GM06990 (cell line): ENCODE data around the gene PKP3.

ENCODE experiments used
- DNase-seq: peaks from one replicate; pipeline ENCODE4 v3.0.0-alpha.2; 2011; ENCODE audit not compliant: insufficient read length; ENCODE audit errors: extremely low read depth
- H3K27me3 ChIP-seq: replicated peaks from 2 replicates; pipeline ENCODE4 v1.6.0; 2011; ENCODE audit warnings: low read length; ENCODE audit not compliant: control insufficient read depth, insufficient read depth
- H3K36me3 ChIP-seq: 2 replicates; pipeline ENCODE4 v1.5.1; 2011; ENCODE audit warnings: low read length; ENCODE audit not compliant: control insufficient read depth, insufficient read depth
- H3K4me3 ChIP-seq: replicated peaks from 2 replicates; pipeline ENCODE4 v1.5.1; 2011; ENCODE audit warnings: low read depth, mild to moderate bottlenecking, control low read depth, low read length
- TF ChIP-seq, protein P1 (sequence below): IDR thresholded peaks from 2 replicates; pipeline ENCODE4 v1.5.1; 2011; ENCODE audit warnings: low read length, control low read depth, mild to moderate bottlenecking, inconsistent platforms; ENCODE audit not compliant: insufficient read depth, poor library complexity, severe bottlenecking

The PKP3 gene

DNA sequence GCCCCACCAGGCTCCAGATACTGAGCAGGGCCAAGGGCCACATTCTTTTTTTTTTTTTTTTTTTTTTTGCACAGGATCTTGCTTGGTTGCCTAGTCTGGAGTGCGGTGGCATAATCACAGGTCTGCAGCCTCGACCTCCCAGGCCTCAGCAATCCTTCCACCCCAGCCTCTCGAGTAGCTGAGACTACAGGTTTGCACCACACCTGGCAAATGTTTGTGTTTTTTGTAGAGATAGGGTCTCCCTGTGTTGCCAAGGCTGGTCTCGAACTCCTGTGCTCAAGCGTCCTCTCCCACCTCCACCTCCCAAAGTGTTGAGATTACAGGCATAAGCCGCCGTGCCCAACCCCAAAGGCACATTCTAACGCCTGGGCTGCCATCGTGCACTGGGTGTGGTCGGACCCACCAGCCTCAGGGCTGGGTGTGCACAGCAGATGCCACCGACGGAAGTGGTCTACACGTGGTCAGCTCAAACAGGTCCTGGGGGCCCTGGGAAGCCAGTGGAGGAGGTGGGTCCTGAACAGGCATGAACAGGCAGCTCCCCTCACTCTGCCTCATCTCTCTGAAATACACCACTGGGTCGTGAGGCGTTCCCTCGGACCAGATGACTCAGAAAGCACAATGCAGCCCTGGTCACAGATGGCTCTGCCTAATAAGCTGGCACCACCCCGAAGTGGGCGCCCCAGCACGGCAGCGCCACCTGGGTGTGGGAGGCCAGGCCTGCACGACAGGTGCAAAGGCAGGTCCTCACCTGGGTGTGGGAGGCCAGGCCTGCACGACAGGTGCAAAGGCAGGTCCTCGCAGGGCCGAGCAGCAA lies 29.9 kb upstream of the PKP3 start:
- H3K36me3 ChIP-seq = no peaks in the 10 kb centered on the region
- DNase-seq = peak; percentile 58
- no peaks in the 10 kb centered on the region; the same call in none of the 2 replicates for H3K27me3 ChIP-seq
- no peak overlapping the region for H3K4me3 ChIP-seq
- TF ChIP-seq, protein P1, sequence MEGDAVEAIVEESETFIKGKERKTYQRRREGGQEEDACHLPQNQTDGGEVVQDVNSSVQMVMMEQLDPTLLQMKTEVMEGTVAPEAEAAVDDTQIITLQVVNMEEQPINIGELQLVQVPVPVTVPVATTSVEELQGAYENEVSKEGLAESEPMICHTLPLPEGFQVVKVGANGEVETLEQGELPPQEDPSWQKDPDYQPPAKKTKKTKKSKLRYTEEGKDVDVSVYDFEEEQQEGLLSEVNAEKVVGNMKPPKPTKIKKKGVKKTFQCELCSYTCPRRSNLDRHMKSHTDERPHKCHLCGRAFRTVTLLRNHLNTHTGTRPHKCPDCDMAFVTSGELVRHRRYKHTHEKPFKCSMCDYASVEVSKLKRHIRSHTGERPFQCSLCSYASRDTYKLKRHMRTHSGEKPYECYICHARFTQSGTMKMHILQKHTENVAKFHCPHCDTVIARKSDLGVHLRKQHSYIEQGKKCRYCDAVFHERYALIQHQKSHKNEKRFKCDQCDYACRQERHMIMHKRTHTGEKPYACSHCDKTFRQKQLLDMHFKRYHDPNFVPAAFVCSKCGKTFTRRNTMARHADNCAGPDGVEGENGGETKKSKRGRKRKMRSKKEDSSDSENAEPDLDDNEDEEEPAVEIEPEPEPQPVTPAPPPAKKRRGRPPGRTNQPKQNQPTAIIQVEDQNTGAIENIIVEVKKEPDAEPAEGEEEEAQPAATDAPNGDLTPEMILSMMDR = peak; percentile 66

DNA sequence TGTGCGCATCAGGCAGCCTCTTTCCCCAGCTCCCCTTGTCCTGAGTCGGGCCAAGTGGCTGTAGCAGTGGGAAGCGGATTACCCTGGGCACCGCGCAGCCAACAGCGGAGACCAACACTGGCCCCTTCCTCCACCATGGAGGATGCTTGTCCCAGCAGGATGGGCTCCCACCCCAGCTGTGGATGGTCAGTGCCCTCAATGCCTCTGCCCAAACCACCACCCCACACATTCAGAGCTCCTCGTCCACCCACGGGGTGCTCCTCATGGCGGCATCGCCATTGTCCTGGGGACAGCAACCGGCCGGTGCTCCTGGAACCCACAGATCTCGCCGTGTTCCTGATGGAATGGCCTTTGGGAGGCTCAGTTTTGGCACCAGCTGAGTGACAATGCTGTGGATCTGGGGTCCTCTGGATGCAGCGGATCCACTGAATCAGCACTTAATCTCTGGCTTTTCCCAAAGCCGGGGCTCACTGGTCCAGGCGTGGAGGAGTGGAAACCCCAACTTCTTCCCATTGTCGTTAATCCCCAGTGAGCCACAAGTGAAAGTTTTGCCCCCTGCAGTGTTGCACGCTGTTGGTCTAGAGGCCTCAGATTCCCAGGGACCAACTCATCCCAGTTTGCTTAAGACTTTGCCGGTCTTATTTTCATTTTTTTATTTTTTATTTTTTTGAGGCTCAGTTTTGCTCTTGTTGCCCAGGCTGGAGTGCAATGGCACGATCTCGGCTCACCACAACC lies 28.9 kb upstream of the PKP3 start:
- DNase-seq = no peak
- Histone ChIP-seq H3K36me3 (no peaks in the 10 kb centered on the region), H3K4me3 (no peak overlapping the region), H3K27me3 (no peaks in the 10 kb centered on the region; the same call in none of the 2 replicates)
- TF ChIP-seq, protein P1 = no peak

DNA sequence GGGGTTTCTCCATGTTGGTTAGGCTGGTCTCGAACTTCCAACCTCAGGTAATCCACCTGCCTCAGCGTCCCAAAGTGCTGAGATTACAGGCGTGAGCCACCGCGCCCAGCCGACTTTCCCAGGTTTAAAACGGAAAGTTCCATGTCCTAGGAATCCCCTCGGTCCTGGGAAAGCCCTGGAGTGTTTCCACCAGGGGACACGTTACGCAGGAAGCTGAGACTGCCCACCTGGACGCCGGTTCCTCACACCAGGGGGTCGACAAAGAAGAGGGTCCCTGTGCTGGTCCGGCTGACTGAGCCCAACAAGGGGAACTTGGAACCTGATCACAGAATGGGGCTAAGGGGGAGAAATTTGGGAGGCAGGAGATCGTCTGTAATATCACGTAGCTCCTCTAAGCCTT lies 28.2 kb upstream of the PKP3 start:
- DNase-seq = no peak
- Histone ChIP-seq H3K4me3 (no peak overlapping the region), H3K27me3 (no peaks in the 10 kb centered on the region; the same call in none of the 2 replicates), H3K36me3 (no peaks in the 10 kb centered on the region)
- TF ChIP-seq, protein P1 = no peak

DNA sequence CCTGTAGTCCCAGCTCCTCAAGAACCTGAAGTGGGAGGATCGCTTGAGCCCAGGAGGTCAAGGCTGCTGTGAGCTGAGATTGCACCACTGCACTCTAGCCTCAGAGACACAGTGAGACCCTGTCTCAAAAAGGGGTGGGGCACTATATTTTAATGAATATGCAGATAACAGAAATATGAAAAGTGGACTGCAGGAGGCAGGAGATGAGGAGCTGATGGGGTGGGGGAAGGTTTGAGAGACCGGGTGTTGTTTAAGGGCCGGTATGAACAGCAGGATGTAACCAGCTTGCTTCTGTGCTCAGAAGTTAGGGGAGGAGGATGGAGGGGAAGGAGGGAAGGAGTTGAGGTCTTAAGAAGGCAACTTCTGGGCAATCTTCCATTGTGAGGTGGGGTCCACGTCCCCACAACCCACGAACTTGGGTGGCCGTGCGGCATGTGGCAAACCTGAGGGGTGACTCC lies 26.0 kb upstream of the PKP3 start:
- TF ChIP-seq, protein P1 = no peak

DNA sequence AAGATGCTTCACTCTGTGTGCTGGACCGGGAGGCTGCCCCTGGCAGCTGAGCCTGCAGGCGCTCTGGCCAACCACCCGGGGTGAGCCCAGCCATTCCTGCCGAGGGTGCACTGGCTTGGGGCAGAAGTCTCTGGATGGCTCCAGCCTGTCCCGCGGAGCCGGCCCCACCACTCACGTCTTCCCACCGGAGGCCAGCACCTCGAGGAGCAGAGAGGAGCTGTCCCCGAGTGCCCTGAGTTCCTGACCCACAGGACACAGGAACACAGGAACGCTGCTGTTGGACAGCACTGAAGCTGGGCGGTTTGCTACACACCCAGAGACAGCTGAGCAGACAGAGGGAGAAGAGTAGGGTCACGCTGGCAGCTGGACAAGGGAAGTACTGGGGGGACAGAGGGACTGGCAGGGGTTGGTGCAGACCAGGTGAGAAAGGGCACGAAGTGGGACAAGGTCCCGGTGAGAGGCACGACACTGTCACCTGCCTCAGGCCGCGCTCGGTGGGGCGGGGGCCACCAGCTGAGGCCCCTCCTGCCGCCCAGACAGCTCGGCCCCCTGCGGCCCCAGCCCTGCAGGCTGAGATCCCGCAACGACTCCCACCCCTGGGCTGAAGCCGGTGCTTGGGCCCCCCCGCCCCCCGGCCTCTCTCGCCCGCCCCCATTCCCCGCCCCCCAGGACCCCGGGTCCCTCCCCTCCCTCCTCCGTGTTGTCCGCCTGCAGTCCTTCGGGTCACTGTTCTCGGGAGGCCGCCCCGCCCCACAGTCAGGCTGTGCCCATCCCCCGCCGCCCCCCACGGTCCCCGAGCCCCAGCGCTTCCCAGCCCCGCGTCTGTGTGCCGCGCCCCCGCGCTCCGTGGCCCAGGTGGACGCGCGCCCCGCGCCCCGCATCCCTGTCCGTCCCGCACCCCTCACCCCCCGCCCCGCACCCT lies 25.3 kb upstream of the PKP3 start:
- DNase-seq = no peak
- Histone ChIP-seq H3K27me3 (no peaks in the 10 kb centered on the region; the same call in none of the 2 replicates), H3K4me3 (no peak overlapping the region), H3K36me3 (no peaks in the 10 kb centered on the region)
- TF ChIP-seq, protein P1 = no peak

More for the DNA sequence above, 26.0 kb upstream of the PKP3 start:
- DNase-seq = no peak
- Histone ChIP-seq H3K4me3 (no peak overlapping the region), H3K27me3 (no peaks in the 10 kb centered on the region; the same call in none of the 2 replicates), H3K36me3 (no peaks in the 10 kb centered on the region)
